Erythroblast (primary cell): Measurements from ENCODE around the gene PRDM11.
A peak's percentile ranks its signal among the peaks of the same experiment; 100 is the strongest.

Source experiments
- DNase-seq, 2 experiments: peaks; one replicate each; lab custom pipeline; 2025; lab: John Stamatoyannopoulos, UW
- GATA1 ChIP-seq: IDR thresholded peaks from 2 replicates; pipeline ENCODE4 v1.6.1; 2011; ENCODE audit warnings: low read depth, mild to moderate bottlenecking, control low read depth, low read length, moderate library complexity
- POLR2A ChIP-seq: IDR thresholded peaks from 2 replicates; pipeline ENCODE4 v1.6.1; 2011; ENCODE audit warnings: mild to moderate bottlenecking, low read length

PRDM11 gene

DNA sequence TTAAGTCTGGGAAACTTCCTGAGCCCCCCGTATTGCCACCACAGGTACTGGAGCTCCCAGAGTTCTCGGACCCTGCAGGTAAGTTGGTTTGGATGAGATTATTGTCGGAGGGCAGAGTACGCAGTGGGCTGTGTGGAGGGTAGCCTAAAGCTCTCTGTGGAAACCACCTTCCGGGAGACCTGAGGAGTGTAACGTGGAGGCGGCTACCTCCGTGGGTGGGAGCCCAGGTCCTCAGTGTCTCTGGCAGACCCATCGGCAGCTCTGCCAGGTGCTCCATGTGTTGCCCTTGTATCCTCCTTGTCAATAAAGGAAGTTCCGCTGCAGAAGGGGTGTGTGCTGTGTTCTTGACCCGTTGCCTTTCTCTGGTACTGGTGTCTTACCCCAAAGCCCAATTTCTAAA, 78.3 kb downstream of the PRDM11 start:
- no peak for DNase-seq
- TF ChIP-seq GATA1, result no peak
- TF ChIP-seq POLR2A, result no peak

DNA sequence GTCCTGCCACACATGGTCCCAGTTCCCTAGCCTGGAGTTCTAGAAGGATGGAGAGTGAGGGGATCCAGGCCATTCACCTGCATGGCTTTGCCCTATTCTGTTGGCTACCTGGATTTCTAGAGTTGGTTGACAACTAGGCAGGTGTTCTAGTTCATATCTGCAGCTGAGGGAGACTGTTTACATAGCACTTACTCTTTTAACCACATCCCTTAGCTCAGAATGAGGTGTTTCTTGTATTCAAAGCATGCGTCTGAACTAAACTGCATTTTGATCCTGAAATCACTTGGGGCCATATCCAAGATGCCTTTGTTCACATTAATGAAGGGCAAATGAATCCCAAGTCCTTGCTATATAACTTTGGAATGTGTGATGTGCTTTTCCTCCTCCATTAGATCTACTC, 78.8 kb downstream of the PRDM11 start:
- no peak for DNase-seq
- TF ChIP-seq GATA1 (no peak), POLR2A (no peak)

DNA sequence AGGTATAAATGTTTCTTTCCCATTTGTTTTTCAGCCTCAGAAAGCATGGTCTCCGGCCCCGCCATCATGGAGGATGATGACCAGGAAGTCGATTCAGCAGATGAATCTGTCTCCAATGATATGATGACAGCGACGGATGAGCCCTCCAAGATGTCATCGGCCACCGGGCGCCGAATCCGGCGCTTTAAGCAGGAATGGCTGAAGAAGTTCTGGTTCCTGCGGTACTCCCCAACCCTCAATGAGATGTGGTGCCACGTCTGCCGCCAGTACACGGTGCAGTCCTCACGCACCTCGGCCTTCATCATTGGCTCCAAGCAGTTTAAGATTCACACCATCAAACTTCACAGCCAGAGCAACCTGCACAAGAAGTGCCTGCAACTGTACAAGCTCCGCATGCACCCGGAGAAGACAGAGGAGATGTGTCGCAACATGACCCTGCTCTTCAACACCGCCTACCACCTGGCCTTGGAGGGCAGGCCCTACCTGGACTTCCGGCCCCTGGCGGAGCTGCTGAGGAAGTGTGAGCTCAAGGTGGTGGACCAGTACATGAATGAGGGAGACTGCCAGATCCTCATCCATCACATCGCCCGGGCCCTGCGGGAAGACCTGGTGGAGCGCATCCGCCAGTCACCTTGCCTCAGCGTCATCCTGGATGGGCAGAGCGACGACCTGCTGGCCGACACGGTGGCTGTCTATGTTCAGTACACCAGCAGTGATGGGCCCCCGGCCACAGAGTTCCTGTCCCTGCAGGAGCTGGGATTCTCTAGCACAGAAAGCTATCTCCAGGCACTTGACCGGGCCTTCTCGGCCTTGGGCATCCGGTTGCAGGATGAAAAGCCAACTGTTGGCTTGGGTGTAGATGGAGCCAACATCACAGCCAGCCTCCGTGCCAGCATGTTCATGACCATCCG, 79.8 kb downstream of the PRDM11 start:
- DNase-seq, result no peak
- no peak for TF ChIP-seq GATA1
- TF ChIP-seq POLR2A, result no peak

DNA sequence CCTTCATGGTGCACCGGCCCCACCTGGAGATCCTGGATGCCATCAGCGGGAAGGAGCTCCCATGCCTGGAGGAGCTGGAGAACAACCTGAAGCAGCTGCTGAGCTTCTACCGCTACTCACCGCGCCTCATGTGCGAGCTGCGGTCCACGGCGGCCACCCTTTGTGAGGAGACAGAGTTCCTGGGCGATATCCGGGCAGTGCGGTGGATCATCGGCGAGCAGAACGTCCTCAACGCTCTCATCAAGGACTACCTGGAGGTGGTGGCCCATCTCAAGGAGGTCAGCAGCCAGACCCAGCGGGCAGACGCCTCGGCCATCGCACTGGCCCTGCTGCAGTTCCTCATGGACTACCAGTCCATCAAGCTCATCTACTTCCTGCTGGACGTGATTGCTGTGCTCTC, 80.5 kb downstream of the PRDM11 start:
- TF ChIP-seq POLR2A, result no peak
- DNase-seq, result no peak

DNA sequence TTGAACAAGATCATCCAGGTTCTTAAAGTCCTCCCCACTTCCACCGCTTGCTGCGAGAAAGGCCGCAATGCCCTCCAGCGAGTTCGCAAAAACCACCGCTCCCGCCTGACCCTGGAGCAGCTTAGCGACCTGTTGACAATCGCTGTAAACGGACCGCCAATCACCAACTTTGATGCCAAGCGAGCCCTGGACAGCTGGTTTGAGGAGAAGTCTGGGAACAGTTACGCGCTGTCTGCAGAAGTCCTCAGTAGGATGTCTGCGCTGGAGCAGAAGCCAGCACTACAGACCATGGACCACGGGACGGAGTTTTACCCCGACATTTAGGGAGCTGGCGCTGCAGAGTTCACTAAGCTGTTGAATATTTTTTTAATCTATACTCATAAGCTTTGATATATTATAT, 81.4 kb downstream of the PRDM11 start:
- TF ChIP-seq GATA1 (no peak), POLR2A (no peak)
- no peak for DNase-seq

DNA sequence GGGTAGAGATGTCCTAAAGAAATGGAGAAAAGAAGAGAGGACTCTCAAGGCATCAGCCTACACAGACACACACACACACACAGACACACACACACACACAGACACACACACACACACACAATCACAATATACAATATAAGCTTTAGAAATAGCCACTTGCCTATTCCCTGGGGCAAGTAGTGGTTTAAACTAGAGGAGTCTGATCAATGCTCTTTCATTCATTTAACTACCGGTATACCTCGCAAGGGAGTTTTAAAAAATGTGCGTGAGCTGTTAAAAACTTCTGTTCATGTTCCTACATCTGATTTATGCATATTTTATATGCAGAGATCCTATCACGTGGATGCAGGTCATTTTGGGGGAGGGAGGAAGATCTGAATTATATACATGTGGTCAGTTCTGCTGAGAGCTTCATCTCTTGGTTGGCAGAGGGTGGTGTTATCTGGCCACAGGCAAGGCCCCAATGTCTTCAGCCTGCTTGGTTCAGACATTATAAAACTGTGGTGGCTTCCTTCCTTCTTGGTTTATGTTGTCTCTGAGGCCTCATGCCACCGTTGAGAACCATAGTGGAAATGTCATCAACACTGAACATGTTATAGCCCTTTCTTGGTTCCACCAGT, 83.1 kb downstream of the PRDM11 start:
- no peak for DNase-seq
- TF ChIP-seq GATA1 (no peak), POLR2A (no peak)

DNA sequence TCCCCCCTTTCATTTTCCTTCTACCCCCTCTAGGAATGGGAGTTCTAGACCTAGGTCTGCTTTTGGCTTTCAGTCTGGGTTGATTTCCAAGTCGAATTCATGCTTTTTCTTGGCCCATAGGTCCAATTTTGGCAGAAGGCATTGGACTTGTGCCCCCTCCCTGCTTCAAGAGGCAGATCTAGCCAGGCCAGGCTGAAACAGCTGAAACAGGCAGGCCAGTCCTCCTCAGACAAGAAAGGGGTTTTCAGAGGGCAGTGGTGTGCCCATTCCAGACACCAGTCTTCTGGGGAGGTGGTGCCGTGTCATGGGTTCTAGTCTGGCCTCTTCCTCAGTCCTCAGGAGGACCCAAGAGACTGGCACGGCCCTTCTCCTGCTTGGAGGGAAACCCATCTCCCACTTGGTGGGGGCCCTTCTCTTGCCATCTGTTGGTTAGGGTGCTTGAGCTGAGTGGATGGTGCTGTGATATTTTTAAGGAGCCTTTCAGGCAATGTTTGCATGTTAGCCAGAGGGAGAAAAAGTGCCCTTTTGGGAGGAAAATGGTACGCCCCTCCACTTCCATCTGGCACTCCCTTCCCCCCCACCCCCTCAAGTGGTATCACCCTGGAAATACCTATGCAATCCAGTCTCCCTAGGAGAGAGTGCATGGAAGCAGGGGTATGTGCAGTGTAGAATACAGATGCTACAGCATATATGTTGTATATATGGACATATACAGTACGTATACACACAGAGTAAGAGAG, 86.1 kb downstream of the PRDM11 start:
- TF ChIP-seq GATA1 (no peak), POLR2A (no peak)
- DNase-seq, result no peak

DNA sequence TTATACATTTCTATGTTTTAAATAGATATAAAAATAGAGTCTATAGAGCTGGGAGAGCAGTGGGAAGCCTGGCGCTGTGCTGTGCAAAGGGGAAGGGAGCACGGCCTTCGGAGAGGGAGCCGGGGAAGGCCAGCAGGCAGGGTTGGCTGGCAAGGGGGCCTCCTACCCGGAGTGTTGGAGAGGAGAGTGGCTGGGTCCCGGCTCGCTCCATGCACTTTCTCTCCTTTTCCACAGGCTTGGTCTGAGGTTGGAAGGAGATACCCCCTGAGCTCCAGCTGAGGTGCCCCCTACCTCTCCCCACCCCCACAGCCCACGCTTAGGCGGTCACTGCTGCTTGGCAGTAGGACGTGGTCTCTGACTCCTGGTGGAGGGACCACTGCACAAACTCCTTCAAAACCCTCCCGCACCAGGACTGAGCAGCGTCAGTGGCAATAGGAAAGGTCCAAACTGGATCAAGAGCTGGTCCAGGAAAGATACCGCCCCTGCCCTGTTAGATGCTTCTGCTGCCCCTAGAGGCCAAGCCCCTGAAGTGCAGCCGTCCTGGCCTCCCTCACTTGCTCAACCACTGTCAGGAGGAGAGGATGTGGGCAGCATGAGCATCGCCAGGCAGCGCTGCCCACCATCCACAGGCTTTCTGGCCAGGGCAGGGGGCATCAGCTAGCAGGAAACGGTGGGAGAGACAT, 86.8 kb downstream of the PRDM11 start:
- peak; percentile 61 to 82 for DNase-seq
- no peak for TF ChIP-seq POLR2A
- TF ChIP-seq GATA1, result no peak

DNA sequence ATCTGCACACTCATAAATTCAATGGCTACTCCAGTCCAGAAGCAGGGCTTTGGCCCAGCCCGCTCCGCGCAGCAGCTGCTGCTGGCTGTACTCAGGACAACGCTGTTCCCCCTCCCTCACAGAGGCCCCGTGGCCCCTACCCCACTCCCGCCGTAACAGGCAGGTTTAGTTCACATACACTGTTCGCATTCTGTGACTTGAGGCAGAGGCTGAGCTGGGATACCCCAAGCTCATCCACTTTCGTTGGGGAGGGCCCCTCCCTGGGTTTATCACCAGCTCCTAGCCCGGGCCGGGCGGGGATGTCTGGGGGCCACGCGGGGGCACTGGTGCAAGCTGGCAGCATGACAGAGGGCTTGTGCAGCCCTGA, 87.3 kb downstream of the PRDM11 start:
- DNase-seq, result peak; percentile 28 to 36
- no peak for TF ChIP-seq GATA1
- TF ChIP-seq POLR2A, result no peak

DNA sequence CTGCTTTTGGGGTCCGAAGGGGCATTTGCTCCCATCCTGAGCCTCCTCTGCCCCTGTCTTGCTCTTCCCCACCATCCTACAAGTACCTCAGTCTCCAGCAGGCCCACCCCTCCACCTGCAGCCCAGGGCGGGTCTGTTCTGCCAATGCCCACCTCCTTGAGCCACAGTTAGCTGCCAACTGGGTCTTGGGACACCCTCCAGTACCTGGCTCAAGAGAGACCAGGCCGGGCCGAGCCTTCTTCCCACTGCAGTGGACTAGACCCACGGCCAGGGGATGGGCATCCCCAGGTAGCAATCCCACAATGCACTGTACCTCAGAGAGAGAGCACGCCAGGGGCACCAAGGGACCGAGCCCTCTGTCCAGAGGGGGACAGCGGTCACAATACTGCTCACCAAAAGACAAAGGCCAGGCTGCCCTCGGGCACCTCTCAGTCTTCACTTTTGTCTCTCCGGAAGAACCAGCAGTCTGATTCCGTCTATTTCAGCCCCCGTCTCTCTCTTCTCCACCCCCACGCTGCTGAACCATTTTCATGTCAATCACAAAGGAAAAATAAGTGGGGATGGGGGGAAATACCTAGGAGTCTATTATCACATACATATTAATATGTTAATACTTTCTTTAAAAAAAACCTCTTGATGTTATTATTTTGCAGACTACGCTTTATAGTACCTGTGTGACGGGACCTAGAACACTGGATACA, 88.0 kb downstream of the PRDM11 start:
- no peak for TF ChIP-seq GATA1
- no peak for TF ChIP-seq POLR2A
- no peak for DNase-seq

DNA sequence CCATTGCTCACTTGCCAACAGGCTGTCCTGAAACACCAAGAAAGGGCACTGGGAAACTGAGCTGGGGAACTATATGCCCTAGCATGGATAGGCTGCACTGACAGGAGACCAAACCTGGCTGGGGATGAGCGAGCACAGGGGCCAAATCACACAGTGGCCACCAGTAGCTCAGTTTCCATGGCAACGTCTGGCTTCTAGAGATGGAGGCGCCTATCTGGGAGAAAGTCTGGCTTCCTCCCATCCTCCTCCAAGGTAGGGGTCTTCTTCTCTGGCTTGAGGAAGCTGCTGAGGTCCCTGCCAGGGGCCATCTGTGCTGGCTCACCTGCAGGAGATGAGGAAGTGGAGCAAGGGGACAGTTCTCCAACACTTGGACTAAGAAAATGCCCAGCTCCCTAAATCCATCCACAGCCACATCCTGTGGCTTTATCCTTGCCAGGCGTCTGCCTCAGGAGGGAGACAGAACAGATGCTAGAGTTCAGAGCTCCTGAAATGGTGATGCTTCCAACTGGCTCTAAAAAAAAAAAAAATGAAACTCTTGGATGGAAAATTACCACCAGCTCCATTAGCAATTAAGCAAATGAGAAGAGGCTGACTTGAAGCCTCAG, 91.4 kb downstream of the PRDM11 start:
- TF ChIP-seq POLR2A (no peak), GATA1 (no peak)
- DNase-seq, result no peak

DNA sequence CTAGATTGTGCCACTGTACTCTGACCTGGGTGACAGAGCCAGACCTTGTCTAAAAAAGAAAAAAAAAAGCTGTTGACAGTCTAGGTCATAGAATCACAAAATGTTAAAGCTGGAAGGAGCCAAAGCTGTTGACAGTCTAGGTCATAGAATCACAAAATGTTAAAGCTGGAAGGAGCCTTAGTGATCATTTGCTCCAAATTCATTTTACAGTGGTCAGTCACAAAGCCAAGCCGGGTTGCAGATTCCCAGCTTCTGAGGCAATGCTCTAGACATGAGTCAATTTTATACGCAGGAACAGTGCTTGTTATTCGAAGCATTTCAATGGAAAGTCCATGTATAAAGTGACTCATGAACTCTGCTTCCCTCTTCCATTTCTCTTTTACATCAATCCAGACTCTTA, 92.3 kb downstream of the PRDM11 start:
- no peak for DNase-seq
- no peak for TF ChIP-seq GATA1
- TF ChIP-seq POLR2A, result no peak
